Measurements from ENCODE around the gene MYO7B. TPM values are rescaled to one million over a fixed set of nuclear protein-coding genes. Genes with fewer than 3 reads are reported as not detected.
A peak's percentile ranks its signal among the peaks of the same experiment; 100 is the strongest.

Gene MYO7B
- total RNA-seq, 1 donor from 2014 or later = 0.46 TPM

- DNase-seq (ENCODE audit: missing footprints) = peak; percentile 57
- intact Hi-C loops (cut with DNase I) = no loop called here
- no peak for ATAC-seq
Observed at GRCh38 chr2:127626917-127627739, 91.6 kb downstream of the MYO7B start.

- ATAC-seq (no peak), DNase-seq (ENCODE audit: missing footprints) (peak; percentile 59)
- intact Hi-C loops (cut with DNase I) = no loop called here
Observed at GRCh38 chr2:127627740-127628571, 92.5 kb downstream of the MYO7B start.

GRCh38 chr2:127628767-127629614 is 93.5 kb downstream of the MYO7B start:
- peak; percentile 64 for DNase-seq (ENCODE audit: missing footprints)
- intact Hi-C loops (cut with DNase I) = no loop called here
- ATAC-seq = no peak

GRCh38 chr2:127629637-127630036 is 94.2 kb downstream of the MYO7B start:
- intact Hi-C loops (cut with DNase I) = no loop called here
- DNase-seq (ENCODE audit: missing footprints) (peak; percentile 63), ATAC-seq (no peak)

GRCh38 chr2:127630096-127630863 is 94.8 kb downstream of the MYO7B start:
- ATAC-seq = no peak
- peak; percentile 65 for DNase-seq (ENCODE audit: missing footprints)
- intact Hi-C loops (cut with DNase I) = no loop called here

- intact Hi-C loops (cut with DNase I) = no loop called here
- no peak for ATAC-seq
- DNase-seq (ENCODE audit: missing footprints) = peak; percentile 64
Observed at GRCh38 chr2:127630864-127631540, 95.5 kb downstream of the MYO7B start.

GRCh38 chr2:127631541-127631996 is 96.1 kb downstream of the MYO7B start:
- peak; percentile 16 for ATAC-seq
- intact Hi-C loops (cut with DNase I) = no loop called here
- peak; percentile 70 for DNase-seq (ENCODE audit: missing footprints)

GRCh38 chr2:127631997-127632581 is 96.6 kb downstream of the MYO7B start:
- intact Hi-C loops (cut with DNase I) = no loop called here
- DNase-seq (ENCODE audit: missing footprints) = no peak
- peak; percentile 1 for ATAC-seq

- DNase-seq (ENCODE audit: missing footprints) = no peak
- no peak for ATAC-seq
- intact Hi-C loops (cut with DNase I) = no loop called here
Observed at GRCh38 chr2:127632592-127633489, 97.4 kb downstream of the MYO7B start.

- DNase-seq (ENCODE audit: missing footprints) (no peak), ATAC-seq (no peak)
- intact Hi-C loops (cut with DNase I) = no loop called here
Observed at GRCh38 chr2:127633556-127634065, 98.1 kb downstream of the MYO7B start.

- no peak for DNase-seq (ENCODE audit: missing footprints)
- peak; percentile 7 for ATAC-seq
- intact Hi-C loops (cut with DNase I) = no loop called here
Observed at GRCh38 chr2:127634066-127634617, 98.7 kb downstream of the MYO7B start.

- intact Hi-C loops (cut with DNase I) = loop anchor here (5.0 kb wide), 1 partner anchor 37 kb away; no protein-coding TSS in a partner anchor
- DNase-seq (ENCODE audit: missing footprints) (no peak), ATAC-seq (no peak)
Observed at GRCh38 chr2:127634626-127635379, 99.3 kb downstream of the MYO7B start.

GRCh38 chr2:127635380-127636237 is 100.1 kb downstream of the MYO7B start:
- DNase-seq (ENCODE audit: missing footprints) (no peak), ATAC-seq (no peak)
- intact Hi-C loops (cut with DNase I) = loop anchor here (5.0 kb wide), 1 partner anchor 37 kb away; no protein-coding TSS in a partner anchor

Measured in Right ventricle myocardium inferior (tissue), 1 donor.